ENCODE measurements around the gene PPP1R13L.

- TF ChIP-seq POLR2A (IDR thresholded peaks at IDR 0.05) (no peak), POLR2AphosphoS5 (IDR thresholded peaks at IDR 0.05) (no peak)
Observed at GRCh38 chr19:45403272-45403671, 1.6 kb downstream of the PPP1R13L start.
